Measurements from ENCODE around the gene WBP2. TPM values are rescaled to one million over a fixed set of nuclear protein-coding genes. Genes with fewer than 3 reads are reported as not detected.

Gene WBP2
- total and polyA plus RNA-seq, 2 of the 13 experiments (the other 11 are each of a cell fraction or from before 2014, with no cell fraction given) = 29.2 to 29.5 TPM

DNA sequence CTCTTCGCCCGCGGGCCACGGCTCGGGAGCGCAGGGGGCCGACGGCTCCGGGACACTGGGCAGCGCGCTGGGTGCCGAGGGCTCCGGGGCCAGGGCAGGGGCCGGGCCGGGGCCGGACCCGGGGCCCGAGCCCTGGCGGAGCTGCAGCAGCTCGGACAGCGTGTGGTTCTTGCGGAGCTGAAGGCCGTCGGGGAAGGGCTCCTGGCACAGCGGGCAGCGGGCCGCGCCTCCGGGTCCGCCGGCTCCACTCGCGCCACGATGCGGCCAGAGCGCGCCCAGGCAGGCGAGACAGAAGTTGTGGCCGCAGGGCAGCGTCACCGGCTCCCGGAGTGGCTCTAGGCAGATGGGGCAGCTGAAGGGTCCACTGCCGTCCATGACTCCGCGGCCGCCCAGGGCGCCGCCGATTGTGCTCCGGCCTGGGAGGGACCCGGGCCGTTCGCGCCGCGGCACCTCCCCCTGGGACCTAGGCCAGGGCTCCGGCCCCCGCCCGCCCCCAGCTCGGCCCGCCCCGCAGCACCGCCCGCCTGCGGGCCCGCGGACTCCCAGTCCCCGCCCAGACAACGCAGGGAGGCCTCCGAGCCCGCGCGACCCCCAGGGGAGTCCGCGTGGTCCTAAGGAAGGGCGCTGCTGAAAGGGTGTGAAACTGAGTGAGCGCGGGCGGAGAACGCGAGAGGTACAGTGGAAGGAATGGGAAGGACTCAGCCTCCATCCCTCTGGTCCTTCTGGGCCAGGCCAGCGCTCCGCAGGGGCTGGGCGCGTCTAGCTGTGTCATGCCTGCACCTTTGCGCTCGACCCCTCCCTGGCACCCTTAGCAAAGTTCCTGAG, 23.3 kb upstream of the WBP2 start, which contains the start of gene TRIM47 (continued):
- TF ChIP-seq ZNF460 (CRISPR knock-in tag; IDR thresholded peaks at IDR 0.05; ENCODE audit: borderline replicate concordance) (no peak), MYNN (CRISPR knock-in tag; IDR thresholded peaks at IDR 0.05; ENCODE audit: low read depth) (0 out of 2 replicates have a peak, but pooled peaks have one; percentile 24), BHLHE40 (IDR thresholded peaks at IDR 0.05; ENCODE audit: low read length) (no peak), CREB1 (IDR thresholded peaks at IDR 0.05) (no peak), CREB1 (CRISPR knock-in tag; IDR thresholded peaks at IDR 0.05) (no peak), ZNF883 (CRISPR knock-in tag; IDR thresholded peaks at IDR 0.05; ENCODE audit: not compliant biosample characterization) (no peak), ZNF546 (CRISPR knock-in tag; conservative IDR thresholded peaks at IDR 0.05) (peak; percentile 91), ASH2L (IDR thresholded peaks at IDR 0.05; ENCODE audit: insufficient read length, low read depth, low read length) (no peak), ZNF446 (CRISPR knock-in tag; IDR thresholded peaks at IDR 0.05) (peak; percentile 89), SMAD1 (CRISPR knock-in tag; IDR thresholded peaks at IDR 0.05; ENCODE audit: borderline replicate concordance, low read depth) (peak; percentile 27; the same call in 1 of the 2 replicates), ZNF256 (CRISPR knock-in tag; conservative IDR thresholded peaks at IDR 0.05) (0 out of 2 replicates have a peak, but pooled peaks have one; percentile 64), ZNF430 (CRISPR knock-in tag; IDR thresholded peaks at IDR 0.05) (peak; percentile 89), FOXK1 (CRISPR knock-in tag; IDR thresholded peaks at IDR 0.05; ENCODE audit: borderline replicate concordance, low read depth) (no peak; the same call in 1 of the 2 replicates), ETV6 (CRISPR knock-in tag; conservative IDR thresholded peaks at IDR 0.05) (peak; percentile 27; the same call in 1 of the 2 replicates), ARHGAP35 (CRISPR knock-in tag; IDR thresholded peaks at IDR 0.05; ENCODE audit: borderline replicate concordance) (no peak), MYC (CRISPR knock-in tag; IDR thresholded peaks at IDR 0.05; ENCODE audit: borderline replicate concordance) (peak; percentile 87), ZNF749 (CRISPR knock-in tag; IDR thresholded peaks at IDR 0.05; ENCODE audit: borderline replicate concordance) (0 out of 2 replicates have a peak, but pooled peaks have one; percentile 8), SMAD9 (CRISPR knock-in tag; IDR thresholded peaks at IDR 0.05) (no peak), MZF1 (CRISPR knock-in tag; IDR thresholded peaks at IDR 0.05; ENCODE audit: borderline replicate concordance) (0 out of 2 replicates have a peak, but pooled peaks have one; percentile 56), TOE1 (CRISPR knock-in tag; IDR thresholded peaks at IDR 0.05) (no peak), SUZ12 (IDR thresholded peaks at IDR 0.05; ENCODE audit: low read depth, low read length) (no peak), ZNF331 (CRISPR knock-in tag; IDR thresholded peaks at IDR 0.05) (peak; percentile 55)
- TF ChIP-seq, protein P1, sequence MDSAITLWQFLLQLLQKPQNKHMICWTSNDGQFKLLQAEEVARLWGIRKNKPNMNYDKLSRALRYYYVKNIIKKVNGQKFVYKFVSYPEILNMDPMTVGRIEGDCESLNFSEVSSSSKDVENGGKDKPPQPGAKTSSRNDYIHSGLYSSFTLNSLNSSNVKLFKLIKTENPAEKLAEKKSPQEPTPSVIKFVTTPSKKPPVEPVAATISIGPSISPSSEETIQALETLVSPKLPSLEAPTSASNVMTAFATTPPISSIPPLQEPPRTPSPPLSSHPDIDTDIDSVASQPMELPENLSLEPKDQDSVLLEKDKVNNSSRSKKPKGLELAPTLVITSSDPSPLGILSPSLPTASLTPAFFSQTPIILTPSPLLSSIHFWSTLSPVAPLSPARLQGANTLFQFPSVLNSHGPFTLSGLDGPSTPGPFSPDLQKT (CRISPR knock-in tag; IDR thresholded peaks at IDR 0.05; ENCODE audit: borderline replicate concordance) = no peak
- TF ChIP-seq, protein P2, sequence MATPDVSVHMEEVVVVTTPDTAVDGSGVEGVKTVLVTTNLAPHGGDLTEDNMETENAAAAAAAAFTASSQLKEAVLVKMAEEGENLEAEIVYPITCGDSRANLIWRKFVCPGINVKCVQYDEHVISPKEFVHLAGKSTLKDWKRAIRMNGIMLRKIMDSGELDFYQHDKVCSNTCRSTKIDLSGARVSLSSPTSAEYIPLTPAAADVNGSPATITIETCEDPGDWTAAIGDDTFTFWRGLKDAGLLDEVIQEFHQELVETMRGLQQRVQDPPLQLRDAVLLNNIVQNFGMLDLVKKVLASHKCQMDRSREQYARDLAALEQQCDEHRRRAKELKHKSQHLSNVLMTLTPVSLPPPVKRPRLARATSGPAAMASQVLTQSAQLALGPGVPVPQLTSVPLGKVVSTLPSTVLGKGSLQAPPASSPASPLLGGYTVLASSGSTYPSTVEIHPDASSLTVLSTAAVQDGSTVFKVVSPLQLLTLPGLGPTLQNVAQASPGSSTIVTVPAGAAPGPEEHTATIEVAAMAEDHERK (CRISPR knock-in tag; IDR thresholded peaks at IDR 0.05; ENCODE audit: low read depth) = no peak
- TF ChIP-seq, protein P3, sequence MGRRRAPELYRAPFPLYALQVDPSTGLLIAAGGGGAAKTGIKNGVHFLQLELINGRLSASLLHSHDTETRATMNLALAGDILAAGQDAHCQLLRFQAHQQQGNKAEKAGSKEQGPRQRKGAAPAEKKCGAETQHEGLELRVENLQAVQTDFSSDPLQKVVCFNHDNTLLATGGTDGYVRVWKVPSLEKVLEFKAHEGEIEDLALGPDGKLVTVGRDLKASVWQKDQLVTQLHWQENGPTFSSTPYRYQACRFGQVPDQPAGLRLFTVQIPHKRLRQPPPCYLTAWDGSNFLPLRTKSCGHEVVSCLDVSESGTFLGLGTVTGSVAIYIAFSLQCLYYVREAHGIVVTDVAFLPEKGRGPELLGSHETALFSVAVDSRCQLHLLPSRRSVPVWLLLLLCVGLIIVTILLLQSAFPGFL (CRISPR knock-in tag; IDR thresholded peaks at IDR 0.05) = peak; percentile 37; the same call in 1 of the 2 replicates
- TF ChIP-seq, protein P4, sequence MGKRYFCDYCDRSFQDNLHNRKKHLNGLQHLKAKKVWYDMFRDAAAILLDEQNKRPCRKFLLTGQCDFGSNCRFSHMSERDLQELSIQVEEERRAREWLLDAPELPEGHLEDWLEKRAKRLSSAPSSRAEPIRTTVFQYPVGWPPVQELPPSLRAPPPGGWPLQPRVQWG (CRISPR knock-in tag; IDR thresholded peaks at IDR 0.05; ENCODE audit: borderline replicate concordance, low read depth) = no peak

Data from HepG2 (cell line).